ENCODE data around the gene MALT1.

- no peak for TF ChIP-seq POLR2A (IDR thresholded peaks at IDR 0.05; ENCODE audit: low read depth, low read length)
- TF ChIP-seq POLR2AphosphoS5 (IDR thresholded peaks at IDR 0.05; ENCODE audit: low read depth, low read length) = no peak
- no peak for TF ChIP-seq TAF1 (IDR thresholded peaks at IDR 0.05; ENCODE audit: borderline replicate concordance, low read depth, low read length)
Observed at GRCh38 chr18:58788470-58788869, 117.2 kb downstream of the MALT1 start.

All from GM12892 (cell line).